ENCODE results near the gene TM9SF1.

DNA sequence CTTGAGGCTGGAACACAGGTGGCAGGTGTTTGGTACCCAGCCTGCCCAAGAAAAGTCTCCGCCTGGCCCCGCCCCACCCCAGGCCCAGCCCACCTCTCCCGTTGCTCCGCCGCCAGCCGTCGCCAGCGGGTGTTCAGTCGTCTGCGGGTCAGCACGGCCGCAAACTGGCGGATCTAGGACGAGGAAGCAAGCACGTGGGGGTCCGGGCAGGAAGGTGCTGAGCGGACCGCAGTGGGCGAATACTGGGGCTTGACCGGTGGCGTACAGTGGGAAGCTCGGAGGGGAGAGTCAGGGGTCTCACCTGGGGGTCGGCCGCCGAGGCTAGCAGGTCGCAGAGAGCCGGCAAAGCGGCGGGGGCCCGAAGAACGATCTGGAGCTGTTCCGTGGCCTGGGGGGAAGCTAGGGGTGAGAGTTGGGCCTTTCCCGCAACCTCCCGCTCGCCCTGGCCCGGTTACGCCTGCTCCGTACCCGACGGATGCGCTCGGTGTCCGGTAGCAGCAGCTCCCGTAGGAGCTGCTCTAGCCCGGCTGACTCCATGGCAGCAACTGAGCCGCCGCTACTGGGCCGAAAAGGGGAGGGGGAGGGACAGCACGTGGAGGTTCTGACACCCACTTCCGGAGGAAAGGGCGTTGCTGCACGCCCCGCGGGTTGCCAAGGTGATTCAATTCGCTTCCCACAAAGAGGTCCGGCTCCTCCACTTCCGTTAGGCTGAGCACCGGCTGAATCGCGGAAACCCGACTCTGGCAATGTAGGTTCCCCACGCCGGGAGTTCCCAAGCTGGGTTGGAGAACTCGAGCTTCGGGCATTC, 6.8 kb downstream of the TM9SF1 start, which contains the start of gene IPO4:
- TF ChIP-seq EZH2 (IDR thresholded peaks at IDR 0.05; ENCODE audit: borderline replicate concordance, low read length) (no peak), CTCF (conservative IDR thresholded peaks at IDR 0.05 in 1 of 2, IDR thresholded peaks at IDR 0.05 in 1 of 2; ENCODE audit: extremely low read depth in 1 of 2, insufficient read depth in 1 of 2, low read depth in 1 of 2, low read length in 2 of 2) (no peak)

Data from mammary epithelial cell (primary cell).